Activated CD4-positive, alpha-beta T cell treated with anti-CD3 and anti-CD28 coated beads for 36 hours (primary cell): Measurements from ENCODE around the gene COA8. TPM values are rescaled to one million over a fixed set of nuclear protein-coding genes. Genes with fewer than 3 reads are reported as not detected.

Source experiments
- ATAC-seq: fragments of 200-7000 bp; cut with Tn5 transposase; one replicate; pipeline ENCODE4 v1.10.0; 2021; ENCODE audit warnings: mild to moderate bottlenecking, moderate library complexity
- CTCF ChIA-PET: fragments of 350-600 bp; sonication (Branson Sonifier 250); formaldehyde crosslinking; loops from one replicate; lab custom pipeline; 2021; ENCODE audit warnings: antibody characterized with exemption; lab: Charles Lee
- POLR2A ChIA-PET: fragments of 350-600 bp; sonication (Branson Sonifier 250); formaldehyde crosslinking; loops from one replicate; lab custom pipeline; 2021; ENCODE audit warnings: antibody characterized with exemption, inconsistent platforms; lab: Charles Lee
- DNase-seq: peaks from one replicate; pipeline ENCODE4 v3.0.0-alpha.2; 2020
- H3K27ac Mint-ChIP-seq: one replicate; pipeline ENCODE4 v1.8.0; 2021; ENCODE audit warnings: mixed read lengths
- H3K27me3 Mint-ChIP-seq: one replicate; pipeline ENCODE4 v1.8.0; 2021; ENCODE audit warnings: mixed read lengths
- H3K36me3 Mint-ChIP-seq: one replicate; pipeline ENCODE4 v1.8.0; 2021; ENCODE audit warnings: low read depth, mixed read lengths
- H3K4me1 Mint-ChIP-seq: one replicate; pipeline ENCODE4 v1.8.0; 2021; ENCODE audit warnings: mixed read lengths
- H3K4me3 Mint-ChIP-seq: one replicate; pipeline ENCODE4 v1.8.0; 2021; ENCODE audit warnings: mild to moderate bottlenecking, moderate library complexity, mixed read lengths
- H3K9me3 Mint-ChIP-seq: one replicate; pipeline ENCODE4 v1.8.0; 2021; ENCODE audit warnings: low read depth, mixed read lengths
- intact Hi-C, 2 experiments: fragments of 100-400 bp; cut with DNase I in 1 of 2; cut with micrococcal nuclease in 1 of 2; formaldehyde crosslinking; loops; one replicate each; pipeline versions ENCODE4 v1.14.2 to v1.15.1; 2022 to 2024; cut with DNase I, micrococcal nuclease
- total RNA-seq, 2 experiments: library from RNA; stranded (reverse); gene quantifications; one replicate each; pipeline ENCODE4 v1.2.3, GENCODE V29; 2021

Gene COA8
- total RNA-seq, 2 experiments from 2014 or later: 39.6 to 41.7 TPM

- H3K4me1 Mint-ChIP-seq: no peaks in the 10 kb centered on the region
- peak; percentile 85 for ATAC-seq
- H3K4me3 Mint-ChIP-seq: no peak overlapping the region
- no peaks in the 10 kb centered on the region for H3K9me3 Mint-ChIP-seq
- H3K27ac Mint-ChIP-seq: no peak overlapping the region
- DNase-seq: peak; percentile 85
- CTCF ChIA-PET: interaction anchor here (0.7 to 1.8 kb wide), 6 partner anchors 11 to 114 kb away, joined by 3 to 5 read pairs (median 4); no protein-coding TSS in a partner anchor
- POLR2A ChIA-PET: no interaction called here
- intact Hi-C loops: loop anchor here (1.0 kb wide), 2 partner anchors 29 to 47 kb away; no protein-coding TSS in a partner anchor
- H3K36me3 Mint-ChIP-seq: no peaks in the 10 kb centered on the region
- H3K27me3 Mint-ChIP-seq: no peaks in the 10 kb centered on the region
Measured at GRCh38 chr14:103546652-103547454, 15.9 kb upstream of the COA8 start.

GRCh38 chr14:103547455-103547940, 15.3 kb upstream of the COA8 start:
- POLR2A ChIA-PET: no interaction called here
- CTCF ChIA-PET: interaction anchor here (0.6 to 1.1 kb wide), 7 partner anchors 10 to 115 kb away, joined by 3 to 4 read pairs (median 4); no protein-coding TSS in a partner anchor
- Mint-ChIP-seq H3K27ac (no peak overlapping the region), H3K9me3 (no peaks in the 10 kb centered on the region), H3K36me3 (no peaks in the 10 kb centered on the region), H3K4me3 (no peak overlapping the region), H3K4me1 (no peaks in the 10 kb centered on the region), H3K27me3 (no peaks in the 10 kb centered on the region)
- no peak for DNase-seq
- intact Hi-C loops: no loop called here
- ATAC-seq: no peak

DNA sequence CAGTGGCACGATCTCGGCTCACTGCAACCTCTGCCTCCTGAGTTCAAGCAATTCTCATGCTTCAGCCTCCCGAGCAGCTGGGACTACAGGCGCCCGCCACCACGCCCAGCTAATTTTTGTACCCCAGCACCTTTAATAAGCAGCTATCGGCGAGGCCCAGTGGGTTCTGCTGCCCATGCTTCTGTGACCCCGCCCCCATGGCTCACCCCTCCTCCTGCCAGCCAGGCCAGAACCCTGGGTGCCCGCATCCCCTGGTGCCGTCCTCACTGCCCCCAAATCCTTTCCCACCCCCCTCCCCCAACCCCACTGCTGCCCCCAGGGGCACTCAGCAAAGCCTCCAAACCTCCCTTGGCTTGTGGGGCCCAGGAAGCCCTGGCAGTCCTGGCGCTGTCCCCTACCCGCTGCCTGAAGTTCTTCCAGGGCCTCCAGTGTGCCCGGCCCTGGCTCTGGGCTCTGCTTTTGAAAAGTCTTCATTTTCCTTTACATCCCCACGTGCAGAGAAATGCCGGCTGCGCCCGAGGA, 14.8 kb upstream of the COA8 start:
- no peaks in the 10 kb centered on the region for H3K27me3 Mint-ChIP-seq
- no peaks in the 10 kb centered on the region for H3K9me3 Mint-ChIP-seq
- DNase-seq (no peak), ATAC-seq (no peak)
- H3K4me3 Mint-ChIP-seq: no peak overlapping the region
- CTCF ChIA-PET: interaction anchor here (0.6 to 1.1 kb wide), 6 partner anchors 10 to 730 kb away, joined by 3 to 4 read pairs (median 3); no protein-coding TSS in a partner anchor
- POLR2A ChIA-PET: no interaction called here
- no peaks in the 10 kb centered on the region for H3K36me3 Mint-ChIP-seq
- intact Hi-C loops: no loop called here
- H3K4me1 Mint-ChIP-seq: no peaks in the 10 kb centered on the region
- no peak overlapping the region for H3K27ac Mint-ChIP-seq

DNA sequence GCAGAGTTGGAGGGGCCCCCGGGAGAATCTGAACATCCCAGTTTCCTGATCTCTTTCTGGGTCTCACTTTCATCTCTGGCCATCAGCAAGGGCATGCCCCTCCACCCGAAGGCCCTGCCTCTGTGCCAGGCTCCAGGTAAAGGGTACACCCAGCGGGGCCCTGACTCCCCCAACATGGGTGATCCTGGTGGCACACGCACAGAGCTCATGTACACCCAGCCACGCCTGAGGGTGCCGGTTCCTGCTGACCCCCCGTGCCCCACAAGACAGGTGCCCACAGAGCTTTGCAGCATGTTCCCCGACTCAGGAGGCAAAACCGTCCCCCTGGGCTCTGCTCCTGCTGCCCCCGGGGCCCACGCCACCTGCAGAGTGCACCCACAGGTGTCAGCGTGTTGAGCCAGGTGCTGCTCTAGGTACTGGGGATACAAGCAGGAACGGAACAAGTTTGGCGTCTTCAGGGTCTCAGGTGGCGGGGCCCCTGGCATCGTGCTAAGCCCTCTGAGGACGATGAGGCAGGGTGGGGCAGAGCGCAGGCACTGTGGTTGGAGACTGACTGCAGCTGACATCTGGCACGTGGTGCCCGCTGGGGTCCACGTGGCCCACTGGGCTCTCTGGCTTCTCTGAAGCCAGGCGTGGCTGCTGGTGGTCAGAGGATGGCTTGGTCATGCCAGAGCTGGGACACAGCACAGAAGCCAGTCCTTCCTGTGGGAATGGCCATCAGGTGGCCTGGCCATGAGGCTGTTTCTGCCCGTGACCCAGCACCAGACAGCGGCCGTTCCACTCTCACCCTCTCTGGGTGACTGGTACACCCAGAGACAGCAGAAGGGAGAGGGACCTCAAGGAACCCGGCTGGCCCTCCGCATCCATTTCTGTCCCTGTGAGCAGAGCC, 14.1 kb upstream of the COA8 start:
- ChIA-PET POLR2A (no interaction called here), CTCF (interaction anchor here (0.6 to 0.7 kb wide), 5 partner anchors 30 to 731 kb away, joined by 3 read pairs; no protein-coding TSS in a partner anchor)
- no peaks in the 10 kb centered on the region for H3K36me3 Mint-ChIP-seq
- no peaks in the 10 kb centered on the region for H3K4me1 Mint-ChIP-seq
- H3K4me3 Mint-ChIP-seq: no peak overlapping the region
- ATAC-seq (no peak), DNase-seq (no peak)
- no peaks in the 10 kb centered on the region for H3K9me3 Mint-ChIP-seq
- H3K27me3 Mint-ChIP-seq: no peaks in the 10 kb centered on the region
- intact Hi-C loops: no loop called here
- no peak overlapping the region for H3K27ac Mint-ChIP-seq

- ChIA-PET CTCF (interaction anchor here (0.7 to 1.1 kb wide), 2 partner anchors 12 to 49 kb away, joined by 3 to 4 read pairs; no protein-coding TSS in a partner anchor), POLR2A (no interaction called here)
- DNase-seq (no peak), ATAC-seq (no peak)
- Mint-ChIP-seq H3K36me3 (no peaks in the 10 kb centered on the region), H3K4me1 (no peaks in the 10 kb centered on the region), H3K4me3 (no peak overlapping the region), H3K27ac (no peak overlapping the region), H3K9me3 (no peaks in the 10 kb centered on the region), H3K27me3 (no peaks in the 10 kb centered on the region)
- intact Hi-C loops: no loop called here
Measured at GRCh38 chr14:103549361-103550311, 13.1 kb upstream of the COA8 start.

DNA sequence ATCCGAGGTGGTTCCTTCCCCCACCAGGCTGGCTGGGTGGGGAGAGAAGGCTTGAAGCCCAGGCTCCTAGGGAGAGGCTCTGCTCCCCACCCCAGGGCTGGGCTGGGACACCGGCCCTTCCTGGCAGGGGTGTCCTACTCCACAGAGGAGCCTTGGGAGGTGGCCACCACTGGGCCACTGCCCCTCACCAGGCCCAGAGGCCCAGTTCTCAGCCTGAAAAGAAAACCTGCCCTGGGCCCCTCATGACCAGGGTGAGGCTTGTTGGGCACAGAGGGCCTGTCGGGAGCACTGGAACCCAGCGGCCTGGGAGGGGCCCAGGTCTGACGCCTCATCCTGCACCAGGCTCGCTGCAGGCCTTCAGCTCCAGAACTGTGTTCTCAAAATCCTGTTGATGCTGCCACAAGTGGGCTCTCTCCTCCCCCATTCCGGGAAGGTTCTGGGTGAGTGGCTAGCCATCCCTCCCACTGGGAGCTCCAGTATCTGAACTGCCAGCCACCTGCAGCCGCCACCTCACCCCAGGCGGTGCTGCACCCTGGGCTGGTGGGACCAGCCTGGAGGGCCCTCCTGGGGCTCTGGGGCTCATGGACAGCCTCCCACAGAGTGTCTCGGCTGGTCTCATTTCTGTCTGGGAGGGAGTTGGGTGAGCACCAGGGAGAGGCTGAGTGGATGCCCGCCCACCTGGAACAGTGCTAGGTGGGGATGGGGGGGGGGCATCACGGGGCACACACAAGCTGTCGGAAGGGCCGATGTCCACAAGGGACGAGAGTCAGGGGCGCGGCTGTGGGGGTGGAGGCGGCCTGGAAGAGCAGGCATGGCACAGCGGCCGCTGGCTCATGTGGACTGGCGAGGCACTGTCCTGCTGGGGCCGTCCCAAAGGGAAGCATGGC, 12.1 kb upstream of the COA8 start:
- intact Hi-C loops: no loop called here
- Mint-ChIP-seq H3K4me1 (no peaks in the 10 kb centered on the region), H3K27me3 (no peaks in the 10 kb centered on the region), H3K36me3 (no peaks in the 10 kb centered on the region), H3K27ac (no peak overlapping the region), H3K4me3 (no peak overlapping the region), H3K9me3 (no peaks in the 10 kb centered on the region)
- ChIA-PET POLR2A (no interaction called here), CTCF (interaction anchor here (0.6 to 1.5 kb wide), 4 partner anchors 11 to 71 kb away, joined by 3 to 4 read pairs (median 3); no protein-coding TSS in a partner anchor)
- no peak for DNase-seq
- ATAC-seq: no peak

DNA sequence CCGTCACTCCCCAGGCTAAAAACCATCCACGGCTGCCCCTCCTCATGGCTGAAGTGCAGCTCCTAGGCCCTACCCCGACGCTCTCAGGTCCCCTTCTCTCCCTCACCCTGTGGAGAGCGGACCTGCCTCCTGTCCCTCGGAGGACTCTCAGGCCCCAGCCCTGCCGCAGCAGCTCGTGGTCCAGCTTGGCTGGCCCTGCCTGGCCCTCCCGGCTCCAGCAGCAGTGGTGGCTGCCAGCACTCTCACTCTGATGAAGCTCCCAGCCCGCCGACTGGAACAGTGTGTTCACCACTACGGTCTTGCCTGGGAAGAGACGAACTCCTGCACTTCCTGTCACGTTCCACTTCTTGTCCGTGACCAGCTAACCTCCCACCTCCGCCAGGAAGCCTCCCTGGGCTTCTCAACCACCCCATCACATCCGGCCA, 11.4 kb upstream of the COA8 start:
- intact Hi-C loops: no loop called here
- H3K4me1 Mint-ChIP-seq: no peaks in the 10 kb centered on the region
- ChIA-PET CTCF (interaction anchor here (0.6 to 1.5 kb wide), 4 partner anchors 12 to 128 kb away, joined by 3 to 4 read pairs (median 3); no protein-coding TSS in a partner anchor), POLR2A (no interaction called here)
- no peak overlapping the region for H3K4me3 Mint-ChIP-seq
- H3K9me3 Mint-ChIP-seq: no peaks in the 10 kb centered on the region
- no peaks in the 10 kb centered on the region for H3K27me3 Mint-ChIP-seq
- no peak overlapping the region for H3K27ac Mint-ChIP-seq
- no peak for ATAC-seq
- no peaks in the 10 kb centered on the region for H3K36me3 Mint-ChIP-seq
- no peak for DNase-seq

- CTCF ChIA-PET: interaction anchor here (1.0 to 2.0 kb wide), 2 partner anchors 33 to 127 kb away, joined by 4 to 5 read pairs; no protein-coding TSS in a partner anchor
- no peak overlapping the region for H3K27ac Mint-ChIP-seq
Measured at GRCh38 chr14:103552011-103552845, 10.5 kb upstream of the COA8 start.

DNA sequence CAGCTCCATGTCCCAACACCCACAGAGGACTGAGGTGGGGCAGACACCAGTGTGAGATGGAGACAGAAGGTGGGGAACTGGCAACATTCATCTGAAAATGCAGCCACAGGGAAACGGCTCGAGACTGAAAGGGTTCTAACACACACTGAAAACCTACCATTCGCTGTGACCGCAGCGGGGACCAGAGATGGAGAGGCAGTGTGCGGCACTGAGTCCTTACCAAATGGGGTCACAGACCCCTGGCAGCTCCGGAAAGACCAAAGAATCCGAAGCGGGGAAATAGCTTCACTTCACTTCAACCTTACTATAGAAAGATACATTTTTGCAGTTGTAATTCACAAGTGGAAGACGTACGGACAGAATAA, 9.9 kb upstream of the COA8 start:
- H3K36me3 Mint-ChIP-seq: peaks cover 2% of the 10 kb centered on the region
- ChIA-PET POLR2A (interaction anchor here (0.9 kb wide), 1 partner anchor 10 kb away, joined by 4 read pairs; no protein-coding TSS in a partner anchor), CTCF (interaction anchor here (2.0 kb wide), 1 partner anchor 34 kb away, joined by 5 read pairs; no protein-coding TSS in a partner anchor)
- no peak overlapping the region for H3K27ac Mint-ChIP-seq
- no peak overlapping the region for H3K4me3 Mint-ChIP-seq
- intact Hi-C loops: no loop called here
- DNase-seq (no peak), ATAC-seq (no peak)
- peaks cover 8% of the 10 kb centered on the region for H3K4me1 Mint-ChIP-seq
- no peaks in the 10 kb centered on the region for H3K9me3 Mint-ChIP-seq
- H3K27me3 Mint-ChIP-seq: no peaks in the 10 kb centered on the region

More at GRCh38 chr14:103552011-103552845, 10.5 kb upstream of the COA8 start:
- H3K4me3 Mint-ChIP-seq: no peak overlapping the region
- H3K27me3 Mint-ChIP-seq: no peaks in the 10 kb centered on the region
- ATAC-seq: no peak
- POLR2A ChIA-PET: interaction anchor here (0.9 kb wide), 1 partner anchor 10 kb away, joined by 4 read pairs; no protein-coding TSS in a partner anchor
- intact Hi-C loops: no loop called here
- no peaks in the 10 kb centered on the region for H3K9me3 Mint-ChIP-seq
- no peaks in the 10 kb centered on the region for H3K36me3 Mint-ChIP-seq
- H3K4me1 Mint-ChIP-seq: peaks cover 3% of the 10 kb centered on the region
- no peak for DNase-seq
